HepG2 (cell line): Measurements from ENCODE around the gene NRL. TPM values are rescaled to one million over a fixed set of nuclear protein-coding genes. Genes with fewer than 3 reads are reported as not detected.

Experiments
- CC2D1A ChIP-seq: sonication (generic); formaldehyde crosslinking; IDR thresholded peaks from 2 replicates; pipeline ENCODE4 v1.8.1; 2023; ENCODE audit warnings: mild to moderate bottlenecking, missing genetic modification reagents
- DR1 ChIP-seq: sonication (generic); formaldehyde crosslinking; IDR thresholded peaks from 2 replicates; pipeline ENCODE4 v1.8.0; 2021; ENCODE audit warnings: mild to moderate bottlenecking, missing genetic modification reagents, inconsistent platforms
- GZF1 ChIP-seq: sonication (generic); formaldehyde crosslinking; IDR thresholded peaks from 2 replicates; pipeline ENCODE4 v1.5.1; 2020; ENCODE audit warnings: mild to moderate bottlenecking, missing genetic modification reagents
- HIVEP1 ChIP-seq: sonication (generic); formaldehyde crosslinking; IDR thresholded peaks from 2 replicates; pipeline ENCODE4 v1.4.0; 2020; ENCODE audit warnings: mild to moderate bottlenecking, missing genetic modification reagents
- KAT8 ChIP-seq: IDR thresholded peaks from 2 replicates; pipeline ENCODE4 v1.6.1; 2016; ENCODE audit warnings: missing genetic modification reagents, missing compliant biosample characterization
- MEIS1 ChIP-seq: sonication (generic); formaldehyde crosslinking; IDR thresholded peaks from 2 replicates; pipeline ENCODE4 v1.9.0; 2021; ENCODE audit warnings: mild to moderate bottlenecking, missing genetic modification reagents, moderate library complexity, borderline replicate concordance
- MIER3 ChIP-seq: IDR thresholded peaks from 2 replicates; pipeline ENCODE4 v1.6.1; 2016; ENCODE audit warnings: missing compliant biosample characterization, borderline replicate concordance
- NAIF1 ChIP-seq: sonication (generic); formaldehyde crosslinking; IDR thresholded peaks from 2 replicates; pipeline ENCODE4 v1.5.0; 2020; ENCODE audit warnings: mild to moderate bottlenecking, missing genetic modification reagents, borderline replicate concordance
- SALL2 ChIP-seq: sonication (generic); formaldehyde crosslinking; IDR thresholded peaks from 2 replicates; pipeline ENCODE4 v1.8.1; 2023; ENCODE audit warnings: mild to moderate bottlenecking, missing genetic modification reagents, inconsistent platforms
- TBL1XR1 ChIP-seq: fragments of 150-350 bp; IDR thresholded peaks from 2 replicates; pipeline ENCODE4 v1.6.1; 2014; ENCODE audit warnings: borderline replicate concordance, low read length; ENCODE audit not compliant: partially characterized antibody
- YY1 ChIP-seq: IDR thresholded peaks from 2 replicates; pipeline ENCODE4 v1.6.1; 2011; ENCODE audit warnings: low read length, low read depth, moderate library complexity, mild to moderate bottlenecking; ENCODE audit not compliant: insufficient read depth, insufficient replicate concordance
- ZC3H13 ChIP-seq: sonication (generic); formaldehyde crosslinking; IDR thresholded peaks from 2 replicates; pipeline ENCODE4 v1.8.1; 2023; ENCODE audit warnings: mild to moderate bottlenecking, missing genetic modification reagents, moderate library complexity
- ZFP82 ChIP-seq: sonication (generic); formaldehyde crosslinking; IDR thresholded peaks from 2 replicates; pipeline ENCODE4 v1.5.1; 2020; ENCODE audit warnings: mild to moderate bottlenecking, missing genetic modification reagents, borderline replicate concordance
- ZKSCAN1 ChIP-seq: fragments of 150-350 bp; IDR thresholded peaks from 2 replicates; pipeline ENCODE4 v1.6.1; 2014; ENCODE audit warnings: low read length
- ZNF20 ChIP-seq: sonication (generic); formaldehyde crosslinking; IDR thresholded peaks from 2 replicates; pipeline ENCODE4 v1.4.0; 2020; ENCODE audit warnings: mild to moderate bottlenecking, moderate library complexity, missing genetic modification reagents
- ZNF224 ChIP-seq: sonication (generic); formaldehyde crosslinking; IDR thresholded peaks from 2 replicates; pipeline ENCODE4 v1.5.0; 2020; ENCODE audit warnings: mild to moderate bottlenecking, missing genetic modification reagents
- ZNF564 ChIP-seq: sonication (generic); formaldehyde crosslinking; IDR thresholded peaks from 2 replicates; pipeline ENCODE4 v1.8.1; 2023; ENCODE audit warnings: mild to moderate bottlenecking, missing genetic modification reagents
- ZNF678 ChIP-seq: sonication (generic); formaldehyde crosslinking; IDR thresholded peaks from 2 replicates; pipeline ENCODE4 v1.4.0; 2020; ENCODE audit warnings: mild to moderate bottlenecking, missing genetic modification reagents
- ZSCAN12 ChIP-seq: sonication (generic); formaldehyde crosslinking; IDR thresholded peaks from 2 replicates; pipeline ENCODE4 v1.9.0; 2021; ENCODE audit warnings: mild to moderate bottlenecking, missing genetic modification reagents
- polyA plus RNA-seq, 8 experiments: library from polyadenylated mRNA; depleted of rRNA in 3 of 8; stranded (reverse) in 7 of 8; unstranded in 1 of 8; fragments of >200 nt; fragmentation: Illumina TruSeq in 4 of 8; extraction: Trizol in 4 of 8; gene quantifications; 2 replicates each; pipeline versions ENCODE4 v1.2.1 to v1.2.3, GENCODE V29; 2011 to 2016; ENCODE audit warnings: low read depth in 4 of 8, missing spikeins in 1 of 8, mixed read lengths in 1 of 8; ENCODE audit not compliant: insufficient read depth in 1 of 8
- total RNA-seq, 5 experiments: library from RNA; depleted of rRNA; stranded (reverse); fragments of >200 nt; fragmentation: Illumina TruSeq; extraction: Trizol; gene quantifications; 2 replicates each; pipeline ENCODE4 v1.2.3, GENCODE V29; 2016; ENCODE audit warnings: low read depth in 1 of 5
- TF ChIP-seq, protein P1 (sequence below): sonication (generic); formaldehyde crosslinking; IDR thresholded peaks from 2 replicates; pipeline ENCODE4 v1.8.0; 2022; ENCODE audit warnings: low read depth, missing genetic modification reagents
- TF ChIP-seq, protein P2 (sequence below): sonication (generic); formaldehyde crosslinking; IDR thresholded peaks from 2 replicates; pipeline ENCODE4 v1.4.0; 2020; ENCODE audit warnings: missing genetic modification reagents
- TF ChIP-seq, protein P3 (sequence below): sonication (generic); formaldehyde crosslinking; IDR thresholded peaks from 2 replicates; pipeline ENCODE4 v1.9.0; 2021; ENCODE audit warnings: missing genetic modification reagents, mild to moderate bottlenecking, borderline replicate concordance
- TF ChIP-seq, protein P4 (sequence below), 2 experiments: IDR thresholded peaks; 2 replicates each; pipeline ENCODE4 v1.6.1; 2011 to 2012; ENCODE audit warnings: low read length in 2 of 2, borderline replicate concordance in 1 of 2, low read depth in 1 of 2, mild to moderate bottlenecking in 1 of 2, moderate library complexity in 1 of 2

The NRL gene
- total and polyA plus RNA-seq, 2 of the 13 experiments (the other 11 are each of a cell fraction or from before 2014, with no cell fraction given), result 2.5 to 4.7 TPM

DNA sequence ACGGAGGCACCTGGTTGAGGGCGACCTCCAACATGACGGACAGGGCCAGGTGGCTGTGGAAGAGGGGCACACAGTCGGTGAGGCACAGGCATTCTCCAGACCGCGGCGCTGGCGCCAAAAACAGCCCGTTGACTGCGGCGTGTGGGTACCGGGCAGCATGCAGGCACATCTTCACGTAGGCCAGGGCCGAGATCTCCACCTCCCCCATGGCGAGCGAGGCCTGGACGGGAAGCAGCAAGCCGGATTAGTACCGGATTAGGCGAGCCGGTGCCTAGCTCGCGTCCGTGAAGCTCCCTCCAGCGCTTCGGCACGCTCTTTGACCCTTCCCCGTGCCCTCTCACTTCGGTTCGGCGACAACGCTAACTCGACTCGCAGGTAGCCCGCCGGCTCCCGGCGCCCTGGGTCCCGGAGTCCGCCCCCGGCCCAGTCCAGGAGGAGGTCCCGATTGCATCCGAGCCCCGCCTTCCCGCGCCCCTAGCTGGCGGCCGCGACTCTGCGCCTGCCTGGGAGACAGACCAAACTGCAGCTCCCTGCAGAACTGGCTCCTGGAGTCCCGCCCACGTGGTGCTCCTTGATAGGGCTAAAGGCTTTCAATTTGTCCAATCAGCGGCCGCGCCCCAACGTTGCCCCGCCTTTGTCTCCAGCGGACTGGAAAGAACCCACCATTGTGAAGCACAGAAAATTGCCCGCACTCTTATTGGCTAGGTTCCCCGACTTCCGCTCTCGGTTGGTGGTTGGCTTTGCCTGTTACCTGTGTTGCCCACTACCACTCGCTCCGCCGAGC is 26.5 kb upstream of the NRL start, which contains the start of gene EMC9 (continued):
- TF ChIP-seq TBL1XR1 (no peak), ZNF224 (no peak), ZNF20 (CRISPR knock-in tag) (no peak; the same call in 1 of the 2 replicates), CC2D1A (CRISPR knock-in tag) (peak; percentile 91; the same call in 1 of the 2 replicates), GZF1 (CRISPR knock-in tag) (no peak), NAIF1 (CRISPR knock-in tag) (no peak), YY1 (peak; percentile 72), ZC3H13 (no peak), HIVEP1 (CRISPR knock-in tag) (peak; percentile 5; the same call in 1 of the 2 replicates), ZNF564 (CRISPR knock-in tag) (no peak), DR1 (CRISPR knock-in tag) (no peak; the same call in 1 of the 2 replicates), ZNF678 (CRISPR knock-in tag) (peak; percentile 99), ZFP82 (CRISPR knock-in tag) (no peak), ZKSCAN1 (peak; percentile 26), MEIS1 (CRISPR knock-in tag) (peak; percentile 96), SALL2 (CRISPR knock-in tag) (peak; percentile 97), MIER3 (peak; percentile 88; the same call in 1 of the 2 replicates), ZSCAN12 (CRISPR knock-in tag) (peak; percentile 68), KAT8 (CRISPR knock-in tag) (peak; percentile 93)
- TF ChIP-seq, protein P1, sequence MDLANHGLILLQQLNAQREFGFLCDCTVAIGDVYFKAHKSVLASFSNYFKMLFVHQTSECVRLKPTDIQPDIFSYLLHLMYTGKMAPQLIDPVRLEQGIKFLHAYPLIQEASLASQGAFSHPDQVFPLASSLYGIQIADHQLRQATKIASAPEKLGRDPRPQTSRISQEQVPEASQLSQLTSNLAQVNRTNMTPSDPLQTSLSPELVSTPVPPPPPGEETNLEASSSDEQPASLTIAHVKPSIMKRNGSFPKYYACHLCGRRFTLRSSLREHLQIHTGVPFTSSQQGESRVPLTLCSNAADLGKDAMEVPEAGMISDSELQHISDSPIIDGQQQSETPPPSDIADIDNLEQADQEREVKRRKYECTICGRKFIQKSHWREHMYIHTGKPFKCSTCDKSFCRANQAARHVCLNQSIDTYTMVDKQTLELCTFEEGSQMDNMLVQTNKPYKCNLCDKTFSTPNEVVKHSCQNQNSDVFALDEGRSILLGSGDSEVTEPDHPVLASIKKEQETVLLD (CRISPR knock-in tag), result no peak
- TF ChIP-seq, protein P2, sequence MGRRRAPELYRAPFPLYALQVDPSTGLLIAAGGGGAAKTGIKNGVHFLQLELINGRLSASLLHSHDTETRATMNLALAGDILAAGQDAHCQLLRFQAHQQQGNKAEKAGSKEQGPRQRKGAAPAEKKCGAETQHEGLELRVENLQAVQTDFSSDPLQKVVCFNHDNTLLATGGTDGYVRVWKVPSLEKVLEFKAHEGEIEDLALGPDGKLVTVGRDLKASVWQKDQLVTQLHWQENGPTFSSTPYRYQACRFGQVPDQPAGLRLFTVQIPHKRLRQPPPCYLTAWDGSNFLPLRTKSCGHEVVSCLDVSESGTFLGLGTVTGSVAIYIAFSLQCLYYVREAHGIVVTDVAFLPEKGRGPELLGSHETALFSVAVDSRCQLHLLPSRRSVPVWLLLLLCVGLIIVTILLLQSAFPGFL (CRISPR knock-in tag), result no peak
- TF ChIP-seq, protein P3, sequence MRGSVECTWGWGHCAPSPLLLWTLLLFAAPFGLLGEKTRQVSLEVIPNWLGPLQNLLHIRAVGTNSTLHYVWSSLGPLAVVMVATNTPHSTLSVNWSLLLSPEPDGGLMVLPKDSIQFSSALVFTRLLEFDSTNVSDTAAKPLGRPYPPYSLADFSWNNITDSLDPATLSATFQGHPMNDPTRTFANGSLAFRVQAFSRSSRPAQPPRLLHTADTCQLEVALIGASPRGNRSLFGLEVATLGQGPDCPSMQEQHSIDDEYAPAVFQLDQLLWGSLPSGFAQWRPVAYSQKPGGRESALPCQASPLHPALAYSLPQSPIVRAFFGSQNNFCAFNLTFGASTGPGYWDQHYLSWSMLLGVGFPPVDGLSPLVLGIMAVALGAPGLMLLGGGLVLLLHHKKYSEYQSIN (CRISPR knock-in tag), result no peak
- TF ChIP-seq, protein P4, sequence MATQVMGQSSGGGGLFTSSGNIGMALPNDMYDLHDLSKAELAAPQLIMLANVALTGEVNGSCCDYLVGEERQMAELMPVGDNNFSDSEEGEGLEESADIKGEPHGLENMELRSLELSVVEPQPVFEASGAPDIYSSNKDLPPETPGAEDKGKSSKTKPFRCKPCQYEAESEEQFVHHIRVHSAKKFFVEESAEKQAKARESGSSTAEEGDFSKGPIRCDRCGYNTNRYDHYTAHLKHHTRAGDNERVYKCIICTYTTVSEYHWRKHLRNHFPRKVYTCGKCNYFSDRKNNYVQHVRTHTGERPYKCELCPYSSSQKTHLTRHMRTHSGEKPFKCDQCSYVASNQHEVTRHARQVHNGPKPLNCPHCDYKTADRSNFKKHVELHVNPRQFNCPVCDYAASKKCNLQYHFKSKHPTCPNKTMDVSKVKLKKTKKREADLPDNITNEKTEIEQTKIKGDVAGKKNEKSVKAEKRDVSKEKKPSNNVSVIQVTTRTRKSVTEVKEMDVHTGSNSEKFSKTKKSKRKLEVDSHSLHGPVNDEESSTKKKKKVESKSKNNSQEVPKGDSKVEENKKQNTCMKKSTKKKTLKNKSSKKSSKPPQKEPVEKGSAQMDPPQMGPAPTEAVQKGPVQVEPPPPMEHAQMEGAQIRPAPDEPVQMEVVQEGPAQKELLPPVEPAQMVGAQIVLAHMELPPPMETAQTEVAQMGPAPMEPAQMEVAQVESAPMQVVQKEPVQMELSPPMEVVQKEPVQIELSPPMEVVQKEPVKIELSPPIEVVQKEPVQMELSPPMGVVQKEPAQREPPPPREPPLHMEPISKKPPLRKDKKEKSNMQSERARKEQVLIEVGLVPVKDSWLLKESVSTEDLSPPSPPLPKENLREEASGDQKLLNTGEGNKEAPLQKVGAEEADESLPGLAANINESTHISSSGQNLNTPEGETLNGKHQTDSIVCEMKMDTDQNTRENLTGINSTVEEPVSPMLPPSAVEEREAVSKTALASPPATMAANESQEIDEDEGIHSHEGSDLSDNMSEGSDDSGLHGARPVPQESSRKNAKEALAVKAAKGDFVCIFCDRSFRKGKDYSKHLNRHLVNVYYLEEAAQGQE (IDR thresholded peaks at IDR 0.05; ENCODE audit: borderline replicate concordance in 1 of 2, low read depth in 1 of 2, low read length in 2 of 2), result peak in 1 of 2 experiments; percentile 56; a peak in 2 of 4 replicates
